ENCODE results near the gene FRMD4A. TPM values are rescaled to one million over a fixed set of nuclear protein-coding genes. Genes with fewer than 3 reads are reported as not detected.

FRMD4A gene
- total RNA-seq, 1 donor from 2014 or later = 20.2 TPM

GRCh38 chr10:13803566-13804554 is 526.9 kb downstream of the FRMD4A start:
- Histone ChIP-seq H2AFZ (replicated peaks) (no peak overlapping the region), H3K36me3 (no peaks in the 10 kb centered on the region), H3K4me3 (no peak overlapping the region), H3K79me2 (ENCODE audit: low read depth) (no peaks in the 10 kb centered on the region), H3K4me2 (no peak overlapping the region), H4K20me1 (ENCODE audit: low read depth) (peaks cover 5% of the 10 kb centered on the region), H3K27me3 (no peaks in the 10 kb centered on the region), H3F3A (ENCODE audit: low read depth) (no peaks in the 10 kb centered on the region), H3K4me1 (peaks cover 2% of the 10 kb centered on the region), H3K9ac (no peak overlapping the region), H3K27ac (no peak overlapping the region), H3K9me3 (ENCODE audit: low read depth) (no peaks in the 10 kb centered on the region)
- Mint-ChIP-seq H3K36me3 (peaks cover 13% of the 10 kb centered on the region), H3K27ac (no peak overlapping the region), H3K9me3 (no peaks in the 10 kb centered on the region), H3K4me1 (peaks cover 6% of the 10 kb centered on the region), H3K27me3 (ENCODE audit: insufficient read depth, low read depth) (peaks cover 2% of the 10 kb centered on the region), H3K4me3 (no peak overlapping the region)
- DNase-seq (ENCODE audit: low spot score) = no peak
- TF ChIP-seq EZH2phosphoT487 (IDR thresholded peaks at IDR 0.05) (no peak), CTCF (IDR thresholded peaks at IDR 0.05) (no peak), EZH2 (IDR thresholded peaks at IDR 0.05) (no peak)

GRCh38 chr10:13801907-13802288 is 528.8 kb downstream of the FRMD4A start:
- H3K4me3 ChIP-seq = no peak overlapping the region
- H3K9me3 ChIP-seq (ENCODE audit: low read depth) = no peaks in the 10 kb centered on the region
- H3K27me3 ChIP-seq = no peaks in the 10 kb centered on the region
- Mint-ChIP-seq H3K4me1 (peaks cover 2% of the 10 kb centered on the region), H3K36me3 (peaks cover 13% of the 10 kb centered on the region), H3K4me3 (no peak overlapping the region), H3K27me3 (ENCODE audit: insufficient read depth, low read depth) (peaks cover 2% of the 10 kb centered on the region), H3K27ac (peak overlapping the region; percentile 39), H3K9me3 (no peaks in the 10 kb centered on the region)
- H3K4me1 ChIP-seq = no peaks in the 10 kb centered on the region
- no peak overlapping the region for H3K4me2 ChIP-seq
- H3K27ac ChIP-seq = no peak overlapping the region
- no peaks in the 10 kb centered on the region for H4K20me1 ChIP-seq (ENCODE audit: low read depth)
- no peaks in the 10 kb centered on the region for H3F3A ChIP-seq (ENCODE audit: low read depth)
- H3K36me3 ChIP-seq = no peaks in the 10 kb centered on the region
- TF ChIP-seq CTCF (IDR thresholded peaks at IDR 0.05) = no peak
- TF ChIP-seq EZH2 (IDR thresholded peaks at IDR 0.05) = no peak
- TF ChIP-seq EZH2phosphoT487 (IDR thresholded peaks at IDR 0.05) = no peak
- no peak overlapping the region for H3K9ac ChIP-seq
- H2AFZ ChIP-seq (replicated peaks) = no peak overlapping the region
- DNase-seq (ENCODE audit: low spot score) = no peak
- H3K79me2 ChIP-seq (ENCODE audit: low read depth) = no peaks in the 10 kb centered on the region

GRCh38 chr10:13801156-13801906 is 529.4 kb downstream of the FRMD4A start:
- Histone ChIP-seq H3K36me3 (no peaks in the 10 kb centered on the region), H3K9me3 (ENCODE audit: low read depth) (no peaks in the 10 kb centered on the region), H3K4me1 (no peaks in the 10 kb centered on the region), H3K9ac (no peak overlapping the region), H3K79me2 (ENCODE audit: low read depth) (no peaks in the 10 kb centered on the region), H3K4me2 (no peak overlapping the region), H3K27me3 (no peaks in the 10 kb centered on the region), H4K20me1 (ENCODE audit: low read depth) (no peaks in the 10 kb centered on the region), H2AFZ (replicated peaks) (no peak overlapping the region), H3K4me3 (no peak overlapping the region), H3F3A (ENCODE audit: low read depth) (no peaks in the 10 kb centered on the region), H3K27ac (no peak overlapping the region)
- no peak overlapping the region for H3K27ac Mint-ChIP-seq
- no peaks in the 10 kb centered on the region for H3K9me3 Mint-ChIP-seq
- peaks cover 2% of the 10 kb centered on the region for H3K4me1 Mint-ChIP-seq
- no peak for DNase-seq (ENCODE audit: low spot score)
- TF ChIP-seq EZH2 (IDR thresholded peaks at IDR 0.05) (no peak), CTCF (IDR thresholded peaks at IDR 0.05) (no peak), EZH2phosphoT487 (IDR thresholded peaks at IDR 0.05) (no peak)
- H3K36me3 Mint-ChIP-seq = peaks cover 13% of the 10 kb centered on the region
- H3K4me3 Mint-ChIP-seq = no peak overlapping the region
- H3K27me3 Mint-ChIP-seq (ENCODE audit: insufficient read depth, low read depth) = peaks cover 2% of the 10 kb centered on the region

Data from neural progenitor cell (in vitro differentiated cells).